Hepatocyte (in vitro differentiated cells): ENCODE results near the gene USP33. TPM values are rescaled to one million over a fixed set of nuclear protein-coding genes. Genes with fewer than 3 reads are reported as not detected.
"Not testable (repeated sequence)": the region's sequence is repeated elsewhere in the genome, so short reads cannot be mapped to it uniquely, and the experiment has no call there.

ENCODE experiments used
- DNase-seq: peaks from one replicate; pipeline ENCODE4 v3.0.0-alpha.2; 2016; ENCODE audit warnings: low spot score
- H2AFZ ChIP-seq: fragments of 200-600 bp; sonication (generic); 2 replicates; pipeline ENCODE4 v1.6.0; 2016; ENCODE audit warnings: antibody characterized with exemption, mild to moderate bottlenecking
- H3K27ac ChIP-seq: fragments of 200-600 bp; sonication (generic); 2 replicates; pipeline ENCODE4 v1.5.1; 2016; ENCODE audit warnings: mild to moderate bottlenecking
- H3K27me3 ChIP-seq: fragments of 200-600 bp; sonication (generic); 2 replicates; pipeline ENCODE4 v1.6.1; 2016
- H3K36me3 ChIP-seq: fragments of 200-600 bp; sonication (generic); replicated peaks from 2 replicates; pipeline ENCODE4 v1.5.1; 2016; ENCODE audit warnings: low read depth; ENCODE audit not compliant: insufficient read depth
- H3K4me1 ChIP-seq: fragments of 200-600 bp; sonication (generic); 2 replicates; pipeline ENCODE4 v1.5.1; 2016; ENCODE audit warnings: mild to moderate bottlenecking, moderate library complexity; ENCODE audit not compliant: insufficient read depth
- H3K4me2 ChIP-seq: fragments of 200-600 bp; sonication (generic); 2 replicates; pipeline ENCODE4 v1.6.0; 2016
- H3K4me3 ChIP-seq: fragments of 200-600 bp; sonication (generic); 2 replicates; pipeline ENCODE4 v1.5.1; 2016; ENCODE audit warnings: mild to moderate bottlenecking
- H3K79me2 ChIP-seq: fragments of 200-600 bp; sonication (generic); 2 replicates; pipeline ENCODE4 v1.6.0; 2017; ENCODE audit warnings: mild to moderate bottlenecking
- H3K9me2 ChIP-seq: fragments of 200-600 bp; sonication (generic); replicated peaks from 2 replicates; pipeline ENCODE4 v1.6.0; 2017; ENCODE audit warnings: mild to moderate bottlenecking; ENCODE audit not compliant: insufficient read depth
- H3K9me3 ChIP-seq: fragments of 200-600 bp; sonication (generic); 2 replicates; pipeline ENCODE4 v1.5.1; 2016; ENCODE audit warnings: low read depth, mild to moderate bottlenecking
- H4K20me1 ChIP-seq: fragments of 200-600 bp; sonication (generic); 2 replicates; pipeline ENCODE4 v1.6.0; 2016; ENCODE audit warnings: mild to moderate bottlenecking; ENCODE audit not compliant: insufficient read depth, poor library complexity, severe bottlenecking
- CTCF ChIP-seq: fragments of 200-600 bp; sonication (generic); IDR thresholded peaks from 2 replicates; pipeline ENCODE4 v1.5.1; 2016; ENCODE audit warnings: antibody characterized with exemption, mild to moderate bottlenecking; ENCODE audit not compliant: poor library complexity
- EZH2 ChIP-seq: fragments of 200-600 bp; sonication (generic); IDR thresholded peaks from 2 replicates; pipeline ENCODE4 v1.6.1; 2016; ENCODE audit warnings: antibody characterized with exemption, mild to moderate bottlenecking, borderline replicate concordance
- EZH2phosphoT487 ChIP-seq: fragments of 200-600 bp; sonication (generic); IDR thresholded peaks from one replicate; pipeline ENCODE4 v1.6.1; 2018; ENCODE audit warnings: antibody characterized with exemption, mild to moderate bottlenecking, low read depth, moderate library complexity; ENCODE audit not compliant: unreplicated experiment, severe bottlenecking
- WGBS: methylation state at CpG from one replicate; pipeline ENCODE4 v1.1.6; 2016; ENCODE audit warnings: low lambda C conversion rate; ENCODE audit errors: missing lambda C conversion rate; 5-methylcytosine and 5-hydroxymethylcytosine counted together
- polyA plus RNA-seq: library from polyadenylated mRNA; unstranded; fragments of >200 nt; fragmentation: Nextera tagmentation; extraction: Ambion mirVana; gene quantifications from 2 replicates; pipeline ENCODE4 v1.2.1, GENCODE V29; 2016
- total RNA-seq: library from RNA; depleted of rRNA; stranded (reverse); fragments of >200 nt; gene quantifications from 2 replicates; pipeline ENCODE4 v1.2.3, GENCODE V29; 2014

USP33 gene
- total and polyA plus RNA-seq, 2 experiments from 2014 or later, result 36.3 to 81.5 TPM

GRCh38 chr1:77757603-77758002 lies 2.0 kb downstream of the USP33 start:
- Histone ChIP-seq H3K79me2 (peaks cover 68% of the 10 kb centered on the region), H4K20me1 (peaks cover 49% of the 10 kb centered on the region), H3K4me2 (peak overlapping the region; percentile 70), H3K27ac (peak overlapping the region; percentile 41), H3K9me3 (no peaks in the 10 kb centered on the region), H2AFZ (no peak overlapping the region), H3K27me3 (no peaks in the 10 kb centered on the region), H3K4me3 (no peak overlapping the region), H3K36me3 (no peaks in the 10 kb centered on the region), H3K9me2 (no peaks in the 10 kb centered on the region), H3K4me1 (peaks cover 12% of the 10 kb centered on the region)
- no peak for DNase-seq
- WGBS, result 86% methylated on average over 2 of the region's 2 CpGs
- no peak for TF ChIP-seq EZH2phosphoT487
- TF ChIP-seq CTCF, result no peak
- TF ChIP-seq EZH2, result no peak

DNA sequence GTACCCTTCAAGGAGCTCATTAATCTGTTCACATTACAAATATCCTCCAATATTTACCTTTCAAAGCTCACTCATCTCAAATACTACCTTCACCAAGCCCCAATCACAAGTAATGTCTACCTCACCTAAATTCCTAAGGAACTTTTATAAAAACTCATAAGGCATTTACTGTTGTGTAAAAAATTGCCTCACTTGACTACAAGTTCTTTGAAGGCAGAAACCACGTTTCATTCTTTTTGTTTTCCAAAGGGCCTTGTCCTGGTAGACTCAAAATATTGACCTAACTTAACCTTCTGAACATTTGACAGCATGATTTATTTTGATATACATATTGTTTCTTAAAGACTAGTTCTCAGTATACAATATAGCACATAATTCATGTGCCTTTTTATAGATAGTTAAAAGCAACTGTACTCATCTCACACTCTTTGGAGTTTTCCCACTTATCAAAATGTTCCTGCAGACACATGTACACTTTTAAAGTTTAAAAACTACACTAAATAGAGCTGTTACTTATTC lies 2.5 kb downstream of the USP33 start:
- Histone ChIP-seq H3K27me3 (no peaks in the 10 kb centered on the region), H3K9me3 (no peaks in the 10 kb centered on the region), H3K27ac (peak overlapping the region; percentile 7), H2AFZ (no peak overlapping the region), H3K4me3 (no peak overlapping the region), H3K9me2 (no peaks in the 10 kb centered on the region), H3K36me3 (no peaks in the 10 kb centered on the region), H3K79me2 (peaks cover 73% of the 10 kb centered on the region), H3K4me2 (peak overlapping the region; percentile 70), H3K4me1 (peaks cover 12% of the 10 kb centered on the region), H4K20me1 (peaks cover 54% of the 10 kb centered on the region)
- TF ChIP-seq EZH2 (no peak), CTCF (no peak), EZH2phosphoT487 (no peak)
- no peak for DNase-seq
- WGBS, result 66% methylated on average over 1 of the region's 1 CpG

GRCh38 chr1:77756052-77756754 lies 3.4 kb downstream of the USP33 start:
- no peak overlapping the region for H2AFZ ChIP-seq
- H4K20me1 ChIP-seq, result peaks cover 59% of the 10 kb centered on the region
- no peak overlapping the region for H3K27ac ChIP-seq
- H3K79me2 ChIP-seq, result peaks cover 82% of the 10 kb centered on the region
- H3K4me3 ChIP-seq, result no peak overlapping the region
- H3K4me2 ChIP-seq, result peak overlapping the region; percentile 70
- no peak for DNase-seq
- H3K36me3 ChIP-seq, result no peaks in the 10 kb centered on the region
- WGBS, result 95% methylated on average over 1 of the region's 1 CpG
- peaks cover 12% of the 10 kb centered on the region for H3K4me1 ChIP-seq
- H3K27me3 ChIP-seq, result no peaks in the 10 kb centered on the region
- TF ChIP-seq CTCF, result no peak
- no peak for TF ChIP-seq EZH2phosphoT487
- TF ChIP-seq EZH2, result no peak
- H3K9me2 ChIP-seq, result no peaks in the 10 kb centered on the region
- no peaks in the 10 kb centered on the region for H3K9me3 ChIP-seq

- not testable (repeated sequence) for H3K4me3 ChIP-seq, H3K27me3 ChIP-seq, H3K9me2 ChIP-seq, DNase-seq, H3K4me2 ChIP-seq, H3K4me1 ChIP-seq, H3K36me3 ChIP-seq, H3K9me3 ChIP-seq, H3K27ac ChIP-seq, H2AFZ ChIP-seq
- Histone ChIP-seq H3K79me2 (peaks cover 92% of the 10 kb centered on the region), H4K20me1 (peaks cover 62% of the 10 kb centered on the region)
- WGBS, result 81% methylated on average over 4 of the region's 4 CpGs
Observed at GRCh38 chr1:77749489-77749888, 10.2 kb downstream of the USP33 start.
